Measurements from ENCODE around the gene NKD2.

Gene NKD2

DNA sequence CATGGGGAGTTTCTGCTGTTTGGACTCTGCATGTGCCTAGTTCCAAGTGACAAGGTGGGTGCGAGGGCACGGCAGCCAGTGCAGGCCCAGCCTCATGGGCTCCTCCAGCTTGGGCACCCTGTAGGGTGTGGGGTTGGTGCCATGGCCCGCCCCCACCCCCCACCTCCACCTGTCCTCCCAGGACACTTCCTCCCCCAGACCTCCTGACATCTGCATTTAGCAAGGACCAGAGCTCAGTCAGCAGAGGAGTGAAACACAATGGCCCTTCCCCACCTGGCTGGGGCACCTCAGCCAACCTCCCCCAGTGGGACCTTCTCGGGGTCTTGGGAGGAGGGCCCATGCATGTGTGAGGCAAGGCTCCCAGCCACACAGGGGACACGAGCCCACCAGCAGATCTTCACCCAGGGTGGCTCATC is 1.9 kb upstream of the NKD2 start:
- TF ChIP-seq, protein P1, sequence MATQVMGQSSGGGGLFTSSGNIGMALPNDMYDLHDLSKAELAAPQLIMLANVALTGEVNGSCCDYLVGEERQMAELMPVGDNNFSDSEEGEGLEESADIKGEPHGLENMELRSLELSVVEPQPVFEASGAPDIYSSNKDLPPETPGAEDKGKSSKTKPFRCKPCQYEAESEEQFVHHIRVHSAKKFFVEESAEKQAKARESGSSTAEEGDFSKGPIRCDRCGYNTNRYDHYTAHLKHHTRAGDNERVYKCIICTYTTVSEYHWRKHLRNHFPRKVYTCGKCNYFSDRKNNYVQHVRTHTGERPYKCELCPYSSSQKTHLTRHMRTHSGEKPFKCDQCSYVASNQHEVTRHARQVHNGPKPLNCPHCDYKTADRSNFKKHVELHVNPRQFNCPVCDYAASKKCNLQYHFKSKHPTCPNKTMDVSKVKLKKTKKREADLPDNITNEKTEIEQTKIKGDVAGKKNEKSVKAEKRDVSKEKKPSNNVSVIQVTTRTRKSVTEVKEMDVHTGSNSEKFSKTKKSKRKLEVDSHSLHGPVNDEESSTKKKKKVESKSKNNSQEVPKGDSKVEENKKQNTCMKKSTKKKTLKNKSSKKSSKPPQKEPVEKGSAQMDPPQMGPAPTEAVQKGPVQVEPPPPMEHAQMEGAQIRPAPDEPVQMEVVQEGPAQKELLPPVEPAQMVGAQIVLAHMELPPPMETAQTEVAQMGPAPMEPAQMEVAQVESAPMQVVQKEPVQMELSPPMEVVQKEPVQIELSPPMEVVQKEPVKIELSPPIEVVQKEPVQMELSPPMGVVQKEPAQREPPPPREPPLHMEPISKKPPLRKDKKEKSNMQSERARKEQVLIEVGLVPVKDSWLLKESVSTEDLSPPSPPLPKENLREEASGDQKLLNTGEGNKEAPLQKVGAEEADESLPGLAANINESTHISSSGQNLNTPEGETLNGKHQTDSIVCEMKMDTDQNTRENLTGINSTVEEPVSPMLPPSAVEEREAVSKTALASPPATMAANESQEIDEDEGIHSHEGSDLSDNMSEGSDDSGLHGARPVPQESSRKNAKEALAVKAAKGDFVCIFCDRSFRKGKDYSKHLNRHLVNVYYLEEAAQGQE (IDR thresholded peaks at IDR 0.05; ENCODE audit: insufficient read depth in 1 of 2, low read depth in 2 of 2, low read length in 2 of 2), result no peak
- TF ChIP-seq SIN3A (IDR thresholded peaks at IDR 0.05; ENCODE audit: borderline replicate concordance, insufficient read depth, low read length) (no peak), FOXP2 (optimal IDR thresholded peaks at IDR 0.05; ENCODE audit: borderline replicate concordance, extremely low read depth, extremely low read length, insufficient read depth) (no peak), POLR2AphosphoS5 (IDR thresholded peaks at IDR 0.05; ENCODE audit: low read depth, low read length) (no peak), TAF1 (IDR thresholded peaks at IDR 0.05; ENCODE audit: borderline replicate concordance, insufficient read depth, low read length) (no peak)

DNA sequence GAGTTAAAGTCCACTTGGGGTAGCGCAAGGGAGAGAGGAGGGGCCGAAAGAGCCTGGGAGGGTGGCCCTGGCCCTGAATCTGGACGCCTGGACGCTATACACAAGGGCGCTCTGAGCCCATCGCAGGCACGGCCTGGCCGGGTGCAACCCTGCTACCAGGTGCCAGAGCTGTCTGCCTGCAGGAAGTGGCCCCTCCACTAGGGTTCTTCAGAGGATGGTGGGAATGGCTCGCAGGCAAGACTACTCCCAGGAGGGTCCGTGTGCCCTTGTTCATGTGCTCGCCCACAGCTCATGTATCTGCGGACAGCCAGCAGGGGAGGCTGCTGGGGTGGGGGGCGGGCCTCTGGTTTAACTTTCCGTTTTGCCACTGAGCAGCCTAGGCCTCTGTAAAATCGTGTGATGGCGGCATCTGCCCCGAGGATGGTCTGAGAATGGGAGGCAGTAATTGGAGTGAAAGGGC is 1.4 kb upstream of the NKD2 start:
- TF ChIP-seq TAF1 (IDR thresholded peaks at IDR 0.05; ENCODE audit: borderline replicate concordance, insufficient read depth, low read length), result no peak
- TF ChIP-seq, protein P1 (IDR thresholded peaks at IDR 0.05; ENCODE audit: insufficient read depth in 1 of 2, low read depth in 2 of 2, low read length in 2 of 2), result no peak
- TF ChIP-seq POLR2AphosphoS5 (IDR thresholded peaks at IDR 0.05; ENCODE audit: low read depth, low read length), result no peak
- no peak for TF ChIP-seq SIN3A (IDR thresholded peaks at IDR 0.05; ENCODE audit: borderline replicate concordance, insufficient read depth, low read length)
- TF ChIP-seq FOXP2 (optimal IDR thresholded peaks at IDR 0.05; ENCODE audit: borderline replicate concordance, extremely low read depth, extremely low read length, insufficient read depth), result no peak

GRCh38 chr5:1007681-1008450 is 736 bp upstream of the NKD2 start:
- TF ChIP-seq FOXP2 (optimal IDR thresholded peaks at IDR 0.05; ENCODE audit: borderline replicate concordance, extremely low read depth, extremely low read length, insufficient read depth) (no peak), TAF1 (IDR thresholded peaks at IDR 0.05; ENCODE audit: borderline replicate concordance, insufficient read depth, low read length) (no peak), SIN3A (IDR thresholded peaks at IDR 0.05; ENCODE audit: borderline replicate concordance, insufficient read depth, low read length) (no peak), POLR2AphosphoS5 (IDR thresholded peaks at IDR 0.05; ENCODE audit: low read depth, low read length) (no peak)
- TF ChIP-seq, protein P1 (IDR thresholded peaks at IDR 0.05; ENCODE audit: insufficient read depth in 1 of 2, low read depth in 2 of 2, low read length in 2 of 2), result no peak

- TF ChIP-seq SIN3A (IDR thresholded peaks at IDR 0.05; ENCODE audit: borderline replicate concordance, insufficient read depth, low read length) (no peak), TAF1 (IDR thresholded peaks at IDR 0.05; ENCODE audit: borderline replicate concordance, insufficient read depth, low read length) (no peak), FOXP2 (optimal IDR thresholded peaks at IDR 0.05; ENCODE audit: borderline replicate concordance, extremely low read depth, extremely low read length, insufficient read depth) (no peak), POLR2AphosphoS5 (IDR thresholded peaks at IDR 0.05; ENCODE audit: low read depth, low read length) (no peak)
- TF ChIP-seq, protein P1 (IDR thresholded peaks at IDR 0.05; ENCODE audit: insufficient read depth in 1 of 2, low read depth in 2 of 2, low read length in 2 of 2), result no peak
Observed at GRCh38 chr5:1009359-1010180, 968 bp downstream of the NKD2 start.

All from PFSK-1 (cell line).